8988T (cell line): Measurements from ENCODE around the gene KRT85.

Experiments used
- DNase-seq: peaks from one replicate; pipeline ENCODE4 v3.0.0; 2011

Gene KRT85

GRCh38 chr12:52364901-52365489, 2.3 kb downstream of the KRT85 start:
- no peak for DNase-seq

- no peak for DNase-seq
Measured at GRCh38 chr12:52364061-52364460, 3.2 kb downstream of the KRT85 start.

DNA sequence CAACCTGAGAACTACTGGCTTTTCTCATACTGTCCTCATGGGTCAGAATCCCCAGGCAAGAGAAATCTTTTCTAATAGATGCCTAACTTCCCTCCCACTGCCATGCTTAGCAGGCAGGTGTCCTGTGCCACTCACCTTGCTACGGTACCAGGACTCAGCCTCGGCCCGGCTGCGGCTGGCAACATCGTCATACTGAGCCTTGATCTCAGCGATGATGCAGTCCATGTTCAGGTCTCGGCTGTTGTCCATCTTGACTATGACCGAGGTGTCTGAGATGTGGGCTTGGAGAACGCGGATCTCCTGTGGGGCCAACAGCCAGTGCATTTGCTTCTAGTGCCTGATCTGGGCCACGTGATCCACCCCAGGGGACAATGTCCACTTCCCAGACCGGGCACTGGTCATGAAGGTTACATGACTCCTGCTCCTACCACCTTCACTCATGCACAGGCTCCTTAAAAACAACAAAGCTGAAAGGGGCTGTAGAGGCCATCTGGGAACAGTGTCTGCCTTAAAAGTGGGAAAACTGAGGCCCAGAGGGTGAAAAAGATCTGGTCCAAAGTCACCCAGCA, 4.1 kb downstream of the KRT85 start:
- DNase-seq: no peak

- no peak for DNase-seq
Measured at GRCh38 chr12:52362118-52362726, 5.1 kb downstream of the KRT85 start.

- no peak for DNase-seq
Measured at GRCh38 chr12:52361553-52361952, 5.7 kb downstream of the KRT85 start.

DNA sequence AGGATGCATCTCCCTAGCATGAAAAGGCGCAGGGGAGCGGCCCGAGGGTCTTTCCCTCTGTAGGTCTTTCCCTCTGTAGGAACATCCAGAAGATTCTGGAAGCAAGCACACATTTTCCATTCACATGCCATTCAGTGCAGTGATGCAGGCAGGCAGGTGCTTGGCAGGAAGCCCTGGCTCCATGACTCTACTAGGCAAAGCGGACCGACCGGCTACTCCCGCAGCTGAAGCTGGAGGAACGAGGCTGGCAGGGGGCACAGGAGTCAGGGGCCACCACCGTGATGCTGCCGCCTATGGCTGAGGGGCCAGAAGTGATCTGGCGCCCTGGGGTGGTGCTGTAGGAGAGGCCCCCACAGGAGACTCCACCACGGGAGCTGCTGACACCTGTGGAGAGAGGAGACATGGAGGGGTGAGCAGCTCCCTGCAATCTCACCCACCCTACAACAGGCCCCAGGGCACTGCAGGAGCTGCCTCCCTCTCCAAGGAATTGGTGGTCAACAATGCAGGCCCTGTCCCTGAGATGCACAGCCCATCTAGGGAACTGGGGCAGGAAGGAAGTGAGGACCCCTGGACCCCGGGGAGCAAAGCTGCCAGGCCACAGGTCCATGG, 6.5 kb downstream of the KRT85 start:
- no peak for DNase-seq

DNA sequence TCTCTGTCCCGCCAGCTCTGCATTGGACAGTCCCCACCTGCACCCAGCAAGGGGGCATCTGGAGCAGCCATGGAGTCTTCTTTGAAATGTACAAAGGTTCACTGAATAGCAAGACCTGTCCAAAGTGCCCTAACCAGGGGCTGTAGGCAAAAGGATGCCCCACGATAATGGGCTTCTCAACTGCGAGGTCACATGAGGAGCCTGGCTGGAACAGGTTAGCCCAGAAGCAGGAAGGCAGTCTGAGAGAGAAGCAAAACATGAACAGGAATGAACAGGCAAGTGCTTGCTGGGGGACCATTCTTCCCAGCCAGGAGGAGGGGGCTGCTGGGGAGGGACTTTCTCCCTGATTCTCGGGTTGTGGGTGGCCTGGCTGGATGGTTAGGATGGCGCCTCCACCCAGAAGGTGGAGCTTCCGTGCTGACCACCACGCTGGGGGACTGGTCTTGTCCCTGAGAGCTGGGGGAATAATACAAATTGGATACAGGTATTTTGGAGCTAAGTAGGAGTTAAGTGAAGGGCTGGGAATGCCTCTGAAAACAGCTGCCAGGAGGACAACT, 7.1 kb downstream of the KRT85 start:
- no peak for DNase-seq

- DNase-seq: no peak
Measured at GRCh38 chr12:52359621-52360061, 7.6 kb downstream of the KRT85 start.

DNA sequence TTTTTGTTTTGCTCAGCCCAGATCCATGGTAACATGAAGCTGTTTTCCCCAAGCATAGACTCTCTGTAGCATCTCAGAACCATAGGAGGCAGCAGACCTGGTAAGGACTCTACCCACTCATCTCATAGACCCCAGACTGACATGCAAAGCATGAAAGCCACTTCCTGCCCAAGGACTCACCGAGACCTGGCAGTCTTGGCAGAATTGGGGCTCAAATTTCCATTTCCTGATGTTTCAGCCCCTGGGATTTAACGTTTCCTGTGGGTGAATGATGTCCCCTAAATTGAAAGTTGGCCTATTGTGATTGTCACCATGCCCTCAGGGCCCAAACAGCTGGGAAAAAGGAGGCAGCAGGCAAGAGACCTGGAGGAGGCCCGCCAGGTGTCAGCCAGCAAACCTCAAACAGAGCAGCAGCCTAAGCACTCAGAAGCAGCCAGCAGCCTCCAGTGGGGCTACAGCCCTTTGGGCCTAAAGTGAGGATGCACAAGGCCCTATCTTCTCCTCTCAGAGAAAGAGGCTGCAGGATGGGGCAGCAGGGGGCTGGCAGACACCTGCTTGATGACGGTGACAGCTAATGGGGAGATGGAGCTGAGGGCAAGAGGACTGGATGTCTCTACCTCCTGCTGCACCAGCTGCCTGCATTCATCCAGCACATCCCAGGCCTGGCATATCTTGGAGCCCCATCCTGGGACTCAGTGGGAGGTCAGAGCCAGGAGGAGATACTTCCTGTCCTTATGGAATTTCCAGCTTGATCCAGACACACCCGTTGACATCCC, 8.5 kb downstream of the KRT85 start:
- peak; percentile 45 for DNase-seq

GRCh38 chr12:52356762-52357580, 10.3 kb downstream of the KRT85 start:
- no peak for DNase-seq

DNA sequence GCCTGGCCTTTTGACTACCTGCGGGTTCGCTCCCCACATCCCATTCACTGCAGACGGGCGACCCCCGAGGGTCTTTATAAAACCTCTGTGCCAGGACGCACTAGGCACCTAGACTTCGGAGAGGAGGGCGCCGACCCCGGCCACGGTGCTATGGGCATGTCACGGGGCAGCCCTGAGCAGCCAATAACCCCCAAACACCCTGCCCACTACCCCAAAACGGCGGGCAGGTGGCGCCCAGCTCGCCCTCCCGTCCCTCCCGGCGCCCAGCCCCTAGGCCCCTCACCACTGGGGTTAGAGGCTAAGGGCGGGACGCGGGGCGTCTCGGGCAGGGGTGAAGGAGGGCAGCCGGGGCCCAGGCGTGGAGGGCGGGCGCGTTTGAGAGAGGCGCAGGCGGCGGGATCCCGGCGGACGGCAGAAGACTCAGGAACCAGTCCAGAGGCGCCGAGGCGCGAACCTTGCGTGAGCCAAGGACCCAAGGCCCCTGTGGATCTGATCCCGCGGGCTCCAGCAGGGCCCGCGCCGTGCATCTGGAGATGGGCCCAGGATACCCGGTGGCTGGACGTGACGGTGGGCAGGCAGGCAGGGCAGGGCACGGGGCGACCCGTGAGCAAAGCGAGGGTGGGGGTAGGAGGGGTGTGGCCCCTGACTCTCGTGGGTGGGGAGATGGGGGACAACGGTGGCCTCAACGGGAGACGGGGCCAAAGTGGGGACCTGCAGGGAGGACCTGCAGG, 11.1 kb downstream of the KRT85 start:
- DNase-seq: no peak

DNA sequence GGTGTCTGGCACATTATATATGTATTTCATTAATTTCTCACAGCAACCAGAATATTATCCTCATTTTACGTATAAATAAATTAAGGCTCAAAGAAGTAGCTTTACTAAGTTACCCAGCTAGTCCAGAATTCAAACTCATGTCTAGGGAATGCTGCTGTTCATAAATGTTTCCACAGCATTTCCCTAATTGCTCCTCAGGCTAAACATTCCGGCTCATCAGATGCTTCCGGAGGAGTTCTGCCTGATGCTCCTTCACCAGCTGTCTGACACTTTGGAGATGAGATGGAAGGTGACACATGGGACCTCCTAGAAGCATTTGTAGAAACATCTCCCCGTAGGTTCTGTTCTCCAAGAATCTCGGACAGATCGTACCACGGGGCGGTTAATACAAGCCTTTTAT, 12.1 kb downstream of the KRT85 start:
- DNase-seq: no peak

GRCh38 chr12:52354200-52354599, 13.1 kb downstream of the KRT85 start:
- DNase-seq: no peak

DNA sequence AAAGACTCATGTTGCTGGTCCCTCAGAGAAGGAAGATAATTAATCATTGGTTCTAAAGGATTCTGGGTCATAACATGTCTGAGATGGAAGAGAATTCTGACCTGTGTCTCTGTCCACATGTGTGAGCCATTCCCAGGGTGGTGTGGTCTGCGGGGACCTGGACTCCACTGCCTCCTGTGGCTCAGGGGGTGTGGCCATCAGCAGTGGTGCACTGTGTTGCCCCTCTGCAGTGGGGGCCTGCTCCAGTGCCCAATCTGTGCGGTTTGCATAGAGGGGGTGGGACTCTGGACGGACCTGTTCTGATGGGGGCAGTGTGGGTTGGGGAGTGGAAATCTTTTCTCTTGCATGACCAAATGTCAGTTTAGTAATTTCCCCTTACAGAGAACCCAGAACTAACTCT, 13.5 kb downstream of the KRT85 start:
- DNase-seq: no peak

GRCh38 chr12:52352951-52353350, 14.3 kb downstream of the KRT85 start:
- DNase-seq: no peak

DNA sequence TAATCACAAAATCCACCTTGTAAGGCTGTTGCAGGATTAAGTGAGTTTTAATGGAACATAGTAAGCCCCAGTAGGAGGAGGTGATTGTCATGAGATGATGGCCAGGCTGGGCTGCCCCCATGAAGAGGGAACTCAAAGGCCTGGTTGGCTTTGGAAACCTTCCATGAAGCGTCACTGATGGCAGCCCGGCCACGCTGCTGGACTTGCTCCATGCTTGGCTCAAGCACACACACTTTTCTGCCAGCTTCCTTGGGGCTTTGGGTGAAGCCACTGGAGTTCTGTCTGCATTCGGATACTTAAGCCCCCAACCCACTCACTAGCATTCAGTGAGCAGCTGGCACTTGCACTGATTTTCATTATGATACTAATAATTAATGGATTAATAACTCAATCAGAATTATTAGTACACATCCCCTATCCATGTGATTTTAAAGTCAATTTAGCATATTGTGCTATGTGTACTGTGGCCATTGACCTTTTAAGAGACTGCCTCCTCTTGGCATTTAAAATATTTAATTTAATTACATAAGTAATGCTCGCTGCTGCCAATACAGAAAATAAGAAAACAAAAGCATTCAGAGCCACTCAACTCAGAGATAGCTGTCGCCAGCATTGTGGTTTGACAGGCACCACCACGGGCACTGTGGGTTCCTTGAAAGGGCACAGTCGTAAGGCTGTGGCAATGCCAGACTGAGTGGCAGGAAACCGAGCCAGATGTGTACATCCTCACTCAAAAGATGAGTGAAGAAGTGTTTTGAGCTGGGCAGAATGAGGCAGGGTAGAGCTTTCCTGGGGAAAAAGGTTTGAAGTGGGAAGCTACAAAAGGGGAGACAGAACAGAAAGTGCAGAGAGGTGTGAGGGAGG, 15.9 kb downstream of the KRT85 start:
- no peak for DNase-seq

DNA sequence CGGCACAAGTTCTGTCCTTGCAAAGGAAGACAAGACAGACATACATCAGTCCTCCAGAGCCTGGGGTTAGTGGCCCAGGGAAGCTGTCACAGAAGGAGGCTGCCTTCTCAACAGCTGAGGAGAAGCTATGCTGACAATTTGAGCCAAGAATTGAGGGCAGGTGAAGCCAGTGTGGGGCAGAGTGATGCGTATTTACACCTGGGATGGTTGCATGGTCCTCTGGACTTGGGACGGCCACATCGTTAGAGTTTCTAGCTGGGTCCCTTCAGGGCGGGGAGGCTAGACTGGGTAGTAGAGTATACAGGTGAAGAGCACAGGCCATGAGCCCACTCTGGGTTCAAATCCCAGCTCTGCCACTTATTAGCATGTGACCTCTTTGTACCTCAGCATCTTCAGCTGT, 16.5 kb downstream of the KRT85 start:
- DNase-seq: no peak

DNA sequence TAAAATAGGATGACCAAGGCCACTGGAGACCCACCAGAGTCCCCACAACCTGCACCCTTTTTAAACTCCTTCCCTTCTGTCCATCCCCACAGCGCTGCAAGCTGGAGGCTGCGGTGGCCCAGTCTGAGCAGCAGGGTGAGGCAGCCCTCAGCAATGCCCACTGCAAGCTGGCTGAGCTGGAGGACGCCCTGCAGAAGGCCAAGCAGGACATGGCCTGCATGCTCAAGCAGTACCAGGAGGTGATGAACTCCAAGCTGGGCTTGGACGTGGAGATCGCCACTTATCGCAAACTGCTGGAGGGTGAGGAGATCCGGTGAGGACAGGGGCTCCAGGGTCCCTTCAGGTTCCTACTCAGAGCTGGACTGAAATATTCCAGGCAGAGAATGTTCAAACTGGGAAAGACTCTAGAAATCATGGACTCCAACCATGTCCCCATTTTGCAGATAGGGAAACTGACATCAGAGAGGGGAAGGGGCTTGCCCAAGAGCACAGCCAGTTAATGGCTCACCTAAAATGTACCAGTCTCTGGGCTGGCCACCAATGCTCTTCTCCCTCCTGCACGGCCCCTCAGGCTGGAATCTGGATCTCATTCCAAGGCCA, 17.2 kb downstream of the KRT85 start:
- DNase-seq: no peak

GRCh38 chr12:52349196-52349595, 18.1 kb downstream of the KRT85 start:
- no peak for DNase-seq
